Gastroesophageal sphincter (tissue), 4 donors: ENCODE measurements around the gene SV2B. TPM values are rescaled to one million over a fixed set of nuclear protein-coding genes. Genes with fewer than 3 reads are reported as not detected.

Experiments
- ATAC-seq: fragments of 150-250 bp; one replicate; pipeline ENCODE4 v1.9.1; 2016; ENCODE audit warnings: mild to moderate bottlenecking, moderate library complexity
- H3K27ac ChIP-seq, 4 donors: fragments of 200-600 bp; sonication (generic) in 3 of 4; 1 replicate in 3 of 4; 2 replicates in 1 of 4; pipeline ENCODE4 v1.5.1; 2016 to 2019
- H3K27me3 ChIP-seq: fragments of 200-600 bp; sonication (generic); one replicate; pipeline ENCODE4 v1.5.1; 2019
- H3K36me3 ChIP-seq, 2 donors: fragments of 200-600 bp; sonication (generic); one replicate each; pipeline ENCODE4 v1.5.1; 2019; ENCODE audit warnings: control low read depth in 1 of 2
- H3K4me1 ChIP-seq, 3 donors: fragments of 200-600 bp; sonication (generic); 1 replicate in 2 of 3; 2 replicates in 1 of 3; pipeline ENCODE4 v1.5.1; 2016 to 2019; ENCODE audit warnings: control low read depth in 2 of 3
- H3K4me3 ChIP-seq, 2 donors: fragments of 200-600 bp; sonication (generic); one replicate each; pipeline ENCODE4 v1.5.1; 2019; ENCODE audit warnings: mild to moderate bottlenecking in 1 of 2, moderate library complexity in 1 of 2
- H3K9me3 ChIP-seq, 3 donors: fragments of 200-600 bp; sonication (generic); one replicate each; pipeline ENCODE4 v1.5.1; 2017 to 2019; ENCODE audit warnings: control low read depth in 2 of 3
- EP300 ChIP-seq: sonication (generic); formaldehyde crosslinking; IDR thresholded peaks from one replicate; pipeline ENCODE4 v1.6.1; 2017; ENCODE audit warnings: antibody characterized with exemption, mild to moderate bottlenecking
- POLR2A ChIP-seq, 2 donors: fragments of 450-650 bp; IDR thresholded peaks; one replicate each; pipeline ENCODE4 v1.6.1; 2017; ENCODE audit warnings: antibody characterized with exemption in 2 of 2, mild to moderate bottlenecking in 2 of 2, moderate library complexity in 1 of 2
- POLR2AphosphoS5 ChIP-seq: sonication (generic); formaldehyde crosslinking; IDR thresholded peaks from one replicate; pipeline ENCODE4 v1.6.1; 2017; ENCODE audit warnings: antibody characterized with exemption
- WGBS, 2 donors: methylation state at CpG; one replicate each; pipeline ENCODE4 v1.1.5; 2018; ENCODE audit warnings: low coverage in 1 of 2; 5-methylcytosine and 5-hydroxymethylcytosine counted together
- total RNA-seq, 4 donors: library from RNA; depleted of rRNA; stranded (reverse); fragments of >200 nt; gene quantifications; one replicate each; pipeline ENCODE4 v1.1.0, GENCODE V29; 2016
- TF ChIP-seq, protein P1 (sequence below), 4 experiments: fragments of 200-600 bp in 2 of 4; fragments of 450-650 bp in 2 of 4; sonication (generic) in 1 of 4; IDR thresholded peaks; one replicate each; pipeline ENCODE4 v1.5.1; 2017 to 2019; ENCODE audit warnings: antibody characterized with exemption in 4 of 4, mild to moderate bottlenecking in 2 of 4, moderate library complexity in 2 of 4

The SV2B gene
- total RNA-seq, 4 donors from 2014 or later = 0.16 to 4.1 (median 1.1) TPM

DNA sequence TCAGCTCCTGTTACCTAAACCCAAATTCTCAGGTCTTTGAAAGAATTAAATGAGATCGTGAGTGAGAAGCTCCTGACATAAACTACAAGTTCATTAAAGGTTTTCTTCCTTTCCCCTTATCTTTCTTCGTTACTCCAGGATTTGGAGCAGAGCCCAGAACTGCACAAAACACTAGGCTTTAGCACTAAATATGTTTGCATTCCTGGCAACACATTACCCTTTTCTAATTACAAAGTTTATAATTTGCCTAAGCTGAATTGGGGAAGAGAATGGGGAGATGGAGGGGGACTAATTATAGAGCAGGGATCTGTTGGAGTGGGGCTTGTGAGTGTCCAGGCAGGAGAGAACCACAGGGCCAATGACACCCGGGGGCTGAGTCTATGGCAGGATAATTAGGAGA, 109.7 kb downstream of the SV2B start:
- H3K27me3 ChIP-seq = peaks cover 8% of the 10 kb centered on the region
- ATAC-seq = no peak
- TF ChIP-seq POLR2AphosphoS5 = no peak
- TF ChIP-seq POLR2A (IDR thresholded peaks at IDR 0.05) = no peak
- no peak for TF ChIP-seq EP300
- TF ChIP-seq, protein P1, sequence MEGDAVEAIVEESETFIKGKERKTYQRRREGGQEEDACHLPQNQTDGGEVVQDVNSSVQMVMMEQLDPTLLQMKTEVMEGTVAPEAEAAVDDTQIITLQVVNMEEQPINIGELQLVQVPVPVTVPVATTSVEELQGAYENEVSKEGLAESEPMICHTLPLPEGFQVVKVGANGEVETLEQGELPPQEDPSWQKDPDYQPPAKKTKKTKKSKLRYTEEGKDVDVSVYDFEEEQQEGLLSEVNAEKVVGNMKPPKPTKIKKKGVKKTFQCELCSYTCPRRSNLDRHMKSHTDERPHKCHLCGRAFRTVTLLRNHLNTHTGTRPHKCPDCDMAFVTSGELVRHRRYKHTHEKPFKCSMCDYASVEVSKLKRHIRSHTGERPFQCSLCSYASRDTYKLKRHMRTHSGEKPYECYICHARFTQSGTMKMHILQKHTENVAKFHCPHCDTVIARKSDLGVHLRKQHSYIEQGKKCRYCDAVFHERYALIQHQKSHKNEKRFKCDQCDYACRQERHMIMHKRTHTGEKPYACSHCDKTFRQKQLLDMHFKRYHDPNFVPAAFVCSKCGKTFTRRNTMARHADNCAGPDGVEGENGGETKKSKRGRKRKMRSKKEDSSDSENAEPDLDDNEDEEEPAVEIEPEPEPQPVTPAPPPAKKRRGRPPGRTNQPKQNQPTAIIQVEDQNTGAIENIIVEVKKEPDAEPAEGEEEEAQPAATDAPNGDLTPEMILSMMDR (IDR thresholded peaks at IDR 0.05) = no peak
- H3K36me3 ChIP-seq = no peaks in the 10 kb centered on the region
- H3K9me3 ChIP-seq = peaks cover 0 to 8% (median 0%) of the 10 kb centered on the region in 3 donors
- 23 to 35% methylated on average over 2 to 3 of the region's 3 CpGs for WGBS, 2 donors
- no peak overlapping the region for H3K4me3 ChIP-seq
- no peak overlapping the region for H3K27ac ChIP-seq
- H3K4me1 ChIP-seq = no peaks in the 10 kb centered on the region

GRCh38 chr15:91214675-91215590, 114.9 kb downstream of the SV2B start:
- TF ChIP-seq, protein P1 (IDR thresholded peaks at IDR 0.05) = no peak
- TF ChIP-seq EP300 (no peak), POLR2AphosphoS5 (no peak), POLR2A (IDR thresholded peaks at IDR 0.05) (no peak)
- no peak for ATAC-seq
- no peaks in the 10 kb centered on the region for H3K4me1 ChIP-seq
- H3K36me3 ChIP-seq = no peaks in the 10 kb centered on the region
- H3K27me3 ChIP-seq = peaks cover 8% of the 10 kb centered on the region
- no peak overlapping the region for H3K27ac ChIP-seq
- 51 to 69% methylated on average over 3 to 5 of the region's 11 CpGs for WGBS, 2 donors
- peaks cover 0 to 8% (median 0%) of the 10 kb centered on the region in 3 donors for H3K9me3 ChIP-seq
- H3K4me3 ChIP-seq = no peak overlapping the region

DNA sequence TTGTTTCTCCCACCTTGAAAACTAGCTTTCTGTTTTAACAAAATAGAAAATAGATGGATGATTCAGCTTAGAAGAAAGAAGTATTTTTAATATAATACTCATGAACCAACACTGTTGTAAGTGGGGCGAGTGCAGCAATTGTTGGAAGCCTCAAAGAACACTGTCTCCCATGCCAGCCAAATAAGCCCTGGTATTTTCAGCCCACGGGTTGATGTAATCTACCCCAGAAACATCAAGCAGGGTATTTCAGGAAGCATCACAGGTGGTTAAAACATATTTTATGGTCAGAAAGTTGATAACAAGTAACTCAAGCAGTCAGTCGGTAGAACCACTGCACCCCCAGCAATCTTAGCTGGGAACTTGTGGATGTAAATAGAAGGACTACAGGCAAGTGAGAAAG, 115.9 kb downstream of the SV2B start:
- H3K9me3 ChIP-seq = peaks cover 0 to 8% (median 0%) of the 10 kb centered on the region in 3 donors
- no peak overlapping the region for H3K27ac ChIP-seq
- no peaks in the 10 kb centered on the region for H3K36me3 ChIP-seq
- TF ChIP-seq EP300 = no peak
- TF ChIP-seq POLR2A (IDR thresholded peaks at IDR 0.05) = no peak
- no peak for TF ChIP-seq POLR2AphosphoS5
- TF ChIP-seq, protein P1 (IDR thresholded peaks at IDR 0.05) = no peak
- H3K4me3 ChIP-seq = no peak overlapping the region
- no peaks in the 10 kb centered on the region for H3K4me1 ChIP-seq
- 64 to 66% methylated on average over 3 of the region's 3 CpGs for WGBS, 2 donors
- peaks cover 8% of the 10 kb centered on the region for H3K27me3 ChIP-seq
- no peak for ATAC-seq

GRCh38 chr15:91219206-91219605, 119.1 kb downstream of the SV2B start:
- Histone ChIP-seq H3K4me3 (no peak overlapping the region), H3K27me3 (peaks cover 21% of the 10 kb centered on the region), H3K9me3 (peaks cover 0 to 2% (median 0%) of the 10 kb centered on the region in 3 donors), H3K4me1 (no peaks in the 10 kb centered on the region), H3K36me3 (no peaks in the 10 kb centered on the region), H3K27ac (no peak overlapping the region)
- 29% methylated on average over 1 of the region's 1 CpG; no CpG with 5 or more reads in 1 of the 2 donors for WGBS, 2 donors
- no peak for ATAC-seq
- TF ChIP-seq POLR2A (IDR thresholded peaks at IDR 0.05) = no peak
- TF ChIP-seq, protein P1 (IDR thresholded peaks at IDR 0.05) = no peak
- no peak for TF ChIP-seq EP300
- TF ChIP-seq POLR2AphosphoS5 = no peak

- no peak for ATAC-seq
- 85 to 91% methylated on average over 7 to 8 of the region's 8 CpGs for WGBS, 2 donors
- no peaks in the 10 kb centered on the region for H3K36me3 ChIP-seq
- TF ChIP-seq POLR2A (IDR thresholded peaks at IDR 0.05) = no peak
- TF ChIP-seq, protein P1 (IDR thresholded peaks at IDR 0.05) = no peak
- TF ChIP-seq EP300 = no peak
- TF ChIP-seq POLR2AphosphoS5 = no peak
- no peak overlapping the region for H3K4me3 ChIP-seq
- H3K9me3 ChIP-seq = no peaks in the 10 kb centered on the region
- H3K27me3 ChIP-seq = peaks cover 24% of the 10 kb centered on the region
- H3K27ac ChIP-seq = no peak overlapping the region
- no peaks in the 10 kb centered on the region for H3K4me1 ChIP-seq
Observed at GRCh38 chr15:91222052-91222451, 122.0 kb downstream of the SV2B start.
